B cell (primary cell): ENCODE data around the gene EEFSEC. TPM values are rescaled to one million over a fixed set of nuclear protein-coding genes. Genes with fewer than 3 reads are reported as not detected.

Experiments
- ATAC-seq: fragments of 200-7000 bp; cut with Tn5 transposase; one replicate; pipeline ENCODE4 v1.10.0; 2021; ENCODE audit warnings: low read depth, mild to moderate bottlenecking, moderate number of reproducible peaks, moderate library complexity
- CTCF ChIA-PET: fragments of 350-600 bp; sonication (Branson Sonifier 250); formaldehyde crosslinking; loops from one replicate; lab custom pipeline; 2021; ENCODE audit warnings: antibody characterized with exemption, inconsistent platforms; lab: Charles Lee
- POLR2A ChIA-PET: fragments of 350-600 bp; sonication (Branson Sonifier 250); formaldehyde crosslinking; loops from one replicate; lab custom pipeline; 2021; ENCODE audit warnings: antibody characterized with exemption; lab: Charles Lee
- DNase-seq: peaks from one replicate; pipeline ENCODE4 v3.0.0; 2013
- H2AFZ ChIP-seq: 2 replicates; pipeline ENCODE4 v1.6.1; 2012; ENCODE audit warnings: mild to moderate bottlenecking, low read depth, low read length; ENCODE audit not compliant: insufficient read depth, poor library complexity, severe bottlenecking
- H3K27ac ChIP-seq, 2 donors: 1 replicate in 1 of 2; 2 replicates in 1 of 2; pipeline ENCODE4 v1.5.1; 2012 to 2013; ENCODE audit warnings: low read length in 2 of 2, mild to moderate bottlenecking in 2 of 2, moderate library complexity in 1 of 2
- H3K27me3 ChIP-seq, 4 experiments: fragments of 200-600 bp in 1 of 4; sonication (generic) in 1 of 4; replicated peaks in 1 of 4; 1 replicate in 2 of 4; 2 replicates in 2 of 4; pipeline versions ENCODE4 v1.6.1 to v1.7.0; 2013 to 2016; ENCODE audit warnings: low read length in 3 of 4, mild to moderate bottlenecking in 2 of 4, mixed read lengths in 1 of 4, moderate library complexity in 1 of 4; ENCODE audit not compliant: insufficient read depth in 4 of 4, control insufficient read depth in 3 of 4; ENCODE audit errors: control extremely low read depth in 1 of 4
- H3K36me3 ChIP-seq, 2 experiments: replicated peaks in 1 of 2; 1 replicate in 1 of 2; 2 replicates in 1 of 2; pipeline versions ENCODE4 v1.6.1 to v1.7.1; 2013; ENCODE audit warnings: low read length in 1 of 2; ENCODE audit not compliant: insufficient read depth in 2 of 2, control insufficient read depth in 1 of 2; ENCODE audit errors: control extremely low read depth in 1 of 2, extremely low read depth in 1 of 2
- H3K4me1 ChIP-seq, 2 donors: fragments of 200-600 bp in 1 of 2; sonication (generic) in 1 of 2; 1 replicate in 1 of 2; 2 replicates in 1 of 2; pipeline versions ENCODE4 v1.5.1 to v1.6.1; 2013 to 2017; ENCODE audit warnings: low read length in 2 of 2; ENCODE audit not compliant: control insufficient read depth in 2 of 2, insufficient read depth in 2 of 2
- H3K4me2 ChIP-seq: replicated peaks from 2 replicates; pipeline ENCODE3; 2012; ENCODE audit warnings: mild to moderate bottlenecking, low read depth, low read length; ENCODE audit not compliant: poor library complexity, severe bottlenecking
- H3K4me3 ChIP-seq, 5 experiments: fragments of 200-600 bp in 1 of 5; sonication (generic) in 1 of 5; 1 replicate in 3 of 5; 2 replicates in 2 of 5; pipeline versions ENCODE4 v1.5.1 to v1.7.0; 2011 to 2016; ENCODE audit warnings: low read length in 4 of 5, mild to moderate bottlenecking in 4 of 5, low read depth in 2 of 5, control low read depth in 1 of 5, moderate library complexity in 1 of 5; ENCODE audit not compliant: insufficient read depth in 1 of 5; ENCODE audit errors: control extremely low read depth in 1 of 5, extremely low read depth in 1 of 5
- H3K79me2 ChIP-seq: fragments of 200-600 bp; sonication (generic); one replicate; pipeline ENCODE4 v1.6.0; 2016; ENCODE audit warnings: low read length; ENCODE audit not compliant: control insufficient read depth, insufficient read depth
- H3K9ac ChIP-seq: fragments of 200-600 bp; sonication (generic); 2 replicates; pipeline ENCODE4 v1.6.1; 2017; ENCODE audit warnings: mild to moderate bottlenecking, low read length, moderate library complexity
- H3K9me3 ChIP-seq, 3 donors: one replicate each; pipeline versions ENCODE4 v1.6.1 to v1.7.1; 2013; ENCODE audit warnings: low read length in 2 of 3; ENCODE audit not compliant: control insufficient read depth in 2 of 3, insufficient read depth in 1 of 3; ENCODE audit errors: control extremely low read depth in 1 of 3
- H4K20me1 ChIP-seq: 2 replicates; pipeline ENCODE4 v1.6.0; 2012; ENCODE audit warnings: mild to moderate bottlenecking, low read length; ENCODE audit not compliant: insufficient read depth, control insufficient read depth, poor library complexity, severe bottlenecking
- H3K27ac Mint-ChIP-seq: one replicate; pipeline ENCODE4 v1.8.0; 2021; ENCODE audit warnings: mixed read lengths
- H3K27me3 Mint-ChIP-seq: one replicate; pipeline ENCODE4 v1.8.0; 2021; ENCODE audit warnings: mixed read lengths
- H3K4me1 Mint-ChIP-seq: one replicate; pipeline ENCODE4 v1.8.0; 2021; ENCODE audit warnings: mixed read lengths
- H3K4me3 Mint-ChIP-seq: one replicate; pipeline ENCODE4 v1.8.0; 2021; ENCODE audit warnings: mixed read lengths
- H3K9me3 Mint-ChIP-seq: one replicate; pipeline ENCODE4 v1.8.0; 2022; ENCODE audit warnings: mixed read lengths; ENCODE audit not compliant: insufficient read depth
- EZH2 ChIP-seq: IDR thresholded peaks from 2 replicates; pipeline ENCODE4 v1.6.1; 2012; ENCODE audit warnings: borderline replicate concordance, low read depth, mild to moderate bottlenecking, moderate library complexity, low read length; ENCODE audit not compliant: insufficient read depth, poor library complexity, severe bottlenecking
- WGBS: methylation state at CpG from one replicate; pipeline ENCODE4 v1.1.5; 2013; ENCODE audit warnings: missing lambda C conversion rate; ENCODE audit not compliant: insufficient coverage; 5-methylcytosine and 5-hydroxymethylcytosine counted together
- intact Hi-C: fragments of 100-400 bp; cut with micrococcal nuclease; formaldehyde crosslinking; loops from one replicate; pipeline ENCODE4 v1.10.0; 2022
- polyA plus RNA-seq: library from polyadenylated mRNA; depleted of rRNA; stranded (reverse); fragments of >200 nt; gene quantifications from 2 replicates; pipeline ENCODE4 v1.2.3, GENCODE V29; 2012
- total RNA-seq, 2 donors: library from RNA; stranded (reverse); fragments of 120-200 nt in 1 of 2; gene quantifications; 1 replicate in 1 of 2; 2 replicates in 1 of 2; pipeline versions ENCODE4 v1.2.3 to v1.2.4, GENCODE V29; 2013 to 2022
- TF ChIP-seq, protein P1 (sequence below): fragments of 200-600 bp; IDR thresholded peaks from one replicate; pipeline ENCODE4 v1.8.0; 2022; ENCODE audit warnings: antibody characterized with exemption, mild to moderate bottlenecking

EEFSEC gene
- total and polyA plus RNA-seq, 2 donors (not counting 1 experiment from before 2014, with no cell fraction given), result 17.9 to 18.4 TPM

DNA sequence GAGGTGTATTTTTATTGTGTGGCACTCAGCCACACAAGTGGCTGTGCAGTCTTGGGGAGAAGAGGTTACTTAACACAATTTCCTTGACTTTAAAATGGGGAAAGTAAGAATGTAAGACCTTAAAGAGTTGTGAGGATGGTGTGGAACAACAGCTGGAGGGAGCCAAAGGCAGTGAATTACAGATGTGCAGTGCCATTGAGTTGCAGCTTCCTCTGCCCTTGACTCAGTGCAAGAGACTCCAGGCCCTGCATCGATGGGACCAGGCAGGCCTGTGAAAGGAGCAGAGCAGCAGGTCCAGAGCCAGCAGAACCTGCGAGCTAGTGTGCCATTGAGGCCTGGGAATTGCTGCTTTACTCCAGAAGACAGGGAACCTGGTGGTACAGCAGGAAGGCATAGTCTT is 27.2 kb downstream of the EEFSEC start:
- H3K4me1 Mint-ChIP-seq, result peaks cover 17% of the 10 kb centered on the region
- no peak overlapping the region for H3K27ac ChIP-seq
- no peak overlapping the region for H3K4me3 Mint-ChIP-seq
- no peak overlapping the region for H3K4me2 ChIP-seq
- no peaks in the 10 kb centered on the region for H3K36me3 ChIP-seq
- H3K9ac ChIP-seq, result no peak overlapping the region
- peaks cover 0 to under 1% of the 10 kb centered on the region in 2 donors for H3K4me1 ChIP-seq
- POLR2A ChIA-PET, result no interaction called here
- no peak for DNase-seq
- H3K9me3 Mint-ChIP-seq, result peaks cover 2% of the 10 kb centered on the region
- H3K4me3 ChIP-seq, result no peak overlapping the region
- CTCF ChIA-PET, result no interaction called here
- intact Hi-C loops, result no loop called here
- no peaks in the 10 kb centered on the region for H3K9me3 ChIP-seq
- no peak overlapping the region for H2AFZ ChIP-seq
- peaks cover 14% of the 10 kb centered on the region for H4K20me1 ChIP-seq
- ATAC-seq, result no peak
- 93% methylated on average over 2 of the region's 2 CpGs for WGBS
- TF ChIP-seq EZH2, result no peak
- TF ChIP-seq, protein P1, sequence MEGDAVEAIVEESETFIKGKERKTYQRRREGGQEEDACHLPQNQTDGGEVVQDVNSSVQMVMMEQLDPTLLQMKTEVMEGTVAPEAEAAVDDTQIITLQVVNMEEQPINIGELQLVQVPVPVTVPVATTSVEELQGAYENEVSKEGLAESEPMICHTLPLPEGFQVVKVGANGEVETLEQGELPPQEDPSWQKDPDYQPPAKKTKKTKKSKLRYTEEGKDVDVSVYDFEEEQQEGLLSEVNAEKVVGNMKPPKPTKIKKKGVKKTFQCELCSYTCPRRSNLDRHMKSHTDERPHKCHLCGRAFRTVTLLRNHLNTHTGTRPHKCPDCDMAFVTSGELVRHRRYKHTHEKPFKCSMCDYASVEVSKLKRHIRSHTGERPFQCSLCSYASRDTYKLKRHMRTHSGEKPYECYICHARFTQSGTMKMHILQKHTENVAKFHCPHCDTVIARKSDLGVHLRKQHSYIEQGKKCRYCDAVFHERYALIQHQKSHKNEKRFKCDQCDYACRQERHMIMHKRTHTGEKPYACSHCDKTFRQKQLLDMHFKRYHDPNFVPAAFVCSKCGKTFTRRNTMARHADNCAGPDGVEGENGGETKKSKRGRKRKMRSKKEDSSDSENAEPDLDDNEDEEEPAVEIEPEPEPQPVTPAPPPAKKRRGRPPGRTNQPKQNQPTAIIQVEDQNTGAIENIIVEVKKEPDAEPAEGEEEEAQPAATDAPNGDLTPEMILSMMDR, result no peak
- H3K27me3 Mint-ChIP-seq, result no peaks in the 10 kb centered on the region
- no peaks in the 10 kb centered on the region for H3K27me3 ChIP-seq
- peaks cover 48% of the 10 kb centered on the region for H3K79me2 ChIP-seq
- no peak overlapping the region for H3K27ac Mint-ChIP-seq

DNA sequence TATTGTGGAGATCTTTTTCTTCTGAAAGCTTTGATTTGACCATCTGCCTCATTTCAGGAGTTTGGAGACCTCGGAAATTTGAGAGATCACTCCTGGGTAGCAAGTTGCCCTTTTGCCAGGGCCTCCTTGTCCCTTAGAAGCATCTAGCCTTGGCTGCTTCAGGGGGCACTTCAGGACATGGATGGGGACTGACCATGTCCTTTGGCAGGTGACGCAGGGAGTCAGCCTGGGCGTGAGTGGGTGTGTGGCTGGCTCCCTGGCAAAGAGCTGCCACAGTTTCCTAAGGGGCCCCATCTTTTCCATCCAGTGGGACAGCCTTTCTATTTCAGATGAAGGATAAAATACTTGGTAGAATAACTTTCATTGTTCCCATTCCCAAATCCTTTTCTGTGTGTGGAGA is 27.6 kb downstream of the EEFSEC start:
- Mint-ChIP-seq H3K27ac (no peak overlapping the region), H3K9me3 (peaks cover 2% of the 10 kb centered on the region), H3K4me1 (peaks cover 16% of the 10 kb centered on the region), H3K4me3 (no peak overlapping the region), H3K27me3 (no peaks in the 10 kb centered on the region)
- POLR2A ChIA-PET, result no interaction called here
- WGBS, result 100% methylated on average over 1 of the region's 3 CpGs
- intact Hi-C loops, result no loop called here
- no peaks in the 10 kb centered on the region for H3K4me1 ChIP-seq
- CTCF ChIA-PET, result no interaction called here
- H2AFZ ChIP-seq, result no peak overlapping the region
- TF ChIP-seq, protein P1, result no peak
- no peak overlapping the region for H3K9ac ChIP-seq
- H3K4me2 ChIP-seq, result no peak overlapping the region
- no peaks in the 10 kb centered on the region for H3K27me3 ChIP-seq
- no peak for ATAC-seq
- no peak for DNase-seq
- no peaks in the 10 kb centered on the region for H3K9me3 ChIP-seq
- no peaks in the 10 kb centered on the region for H3K36me3 ChIP-seq
- peaks cover 11% of the 10 kb centered on the region for H4K20me1 ChIP-seq
- peaks cover 49% of the 10 kb centered on the region for H3K79me2 ChIP-seq
- no peak overlapping the region for H3K4me3 ChIP-seq
- H3K27ac ChIP-seq, result no peak overlapping the region
